OCI-LY7 (cell line): Measurements from ENCODE around the gene NEIL3. TPM values are rescaled to one million over a fixed set of nuclear protein-coding genes. Genes with fewer than 3 reads are reported as not detected.

ENCODE experiments used
- BruUV-seq: library from RNA; stranded (reverse); fragments of 400-500 nt; replicated peaks from 2 replicates; lab custom pipeline; 2021; lab: Mats Ljungman, UMichigan
- CTCF ChIA-PET: fragments of 300-600 bp; sonication (Branson Sonifier 250); formaldehyde crosslinking; loops from one replicate; lab custom pipeline; 2022; ENCODE audit warnings: antibody characterized with exemption; ENCODE audit not compliant: unreplicated experiment; lab: Charles Lee
- POLR2A ChIA-PET: fragments of 300-600 bp; sonication (Branson Sonifier 250); formaldehyde crosslinking; loops from one replicate; lab custom pipeline; 2022; ENCODE audit warnings: antibody characterized with exemption; lab: Charles Lee
- DNase-seq: peaks from one replicate; pipeline ENCODE4 v3.0.0-alpha.2; 2015; ENCODE audit warnings: low spot score
- H2AFZ ChIP-seq: fragments of 200-600 bp; sonication (generic), shearing (Covaris generic); 2 replicates; pipeline ENCODE4 v1.6.1; 2014; ENCODE audit warnings: mild to moderate bottlenecking, antibody characterized with exemption, low read length, moderate library complexity
- H3K27ac ChIP-seq: fragments of 200-600 bp; sonication (generic); 2 replicates; pipeline ENCODE4 v1.5.1; 2014; ENCODE audit warnings: mixed run types, low read depth, mild to moderate bottlenecking, moderate library complexity, low read length, inconsistent platforms; ENCODE audit not compliant: poor library complexity, severe bottlenecking
- H3K36me3 ChIP-seq: fragments of 200-600 bp; sonication (generic); 2 replicates; pipeline ENCODE4 v1.6.1; 2014; ENCODE audit warnings: mild to moderate bottlenecking, antibody characterized with exemption, low read length, moderate library complexity, mixed read lengths; ENCODE audit not compliant: insufficient read depth
- H3K4me1 ChIP-seq: fragments of 200-600 bp; sonication (generic); 2 replicates; pipeline ENCODE4 v1.5.1; 2014; ENCODE audit warnings: mild to moderate bottlenecking, low read length; ENCODE audit not compliant: insufficient read depth, poor library complexity, severe bottlenecking
- H3K4me2 ChIP-seq: fragments of 200-600 bp; sonication (generic); 2 replicates; pipeline ENCODE4 v1.6.1; 2014; ENCODE audit warnings: mild to moderate bottlenecking, low read length
- H3K4me3 ChIP-seq: fragments of 200-600 bp; sonication (generic); 2 replicates; pipeline ENCODE4 v1.5.1; 2014; ENCODE audit warnings: mild to moderate bottlenecking, low read depth, low read length; ENCODE audit not compliant: poor library complexity, severe bottlenecking
- H3K79me2 ChIP-seq: fragments of 200-600 bp; sonication (generic); 2 replicates; pipeline ENCODE4 v1.6.1; 2016; ENCODE audit warnings: low read depth, mild to moderate bottlenecking, low read length, moderate library complexity, mixed read lengths; ENCODE audit not compliant: insufficient read depth
- H3K9me2 ChIP-seq: fragments of 200-600 bp; sonication (generic); 2 replicates; pipeline ENCODE4 v1.6.1; 2016; ENCODE audit warnings: mild to moderate bottlenecking, low read length, mixed read lengths; ENCODE audit not compliant: insufficient read depth
- H3K9me3 ChIP-seq: fragments of 200-600 bp; sonication (generic); 2 replicates; pipeline ENCODE4 v1.6.1; 2014; ENCODE audit warnings: mild to moderate bottlenecking, mixed run types, low read length, mixed read lengths
- H4K20me1 ChIP-seq: fragments of 200-600 bp; sonication (generic); 2 replicates; pipeline ENCODE4 v1.6.1; 2014; ENCODE audit warnings: mild to moderate bottlenecking, antibody characterized with exemption, low read length, moderate library complexity, mixed read lengths; ENCODE audit not compliant: insufficient read depth
- CTCF ChIP-seq: fragments of 200-600 bp; sonication (generic); conservative IDR thresholded peaks from 2 replicates; pipeline ENCODE4 v1.5.1; 2014; ENCODE audit warnings: mild to moderate bottlenecking, antibody characterized with exemption, low read length, moderate library complexity, mixed read lengths
- EZH2phosphoT487 ChIP-seq: fragments of 200-600 bp; sonication (generic); IDR thresholded peaks from 2 replicates; pipeline ENCODE4 v1.6.1; 2018; ENCODE audit warnings: low read depth, borderline replicate concordance, mild to moderate bottlenecking, mixed run types, antibody characterized with exemption, low read length, moderate library complexity, mixed read lengths
- intact Hi-C: fragments of 100-400 bp; cut with micrococcal nuclease; formaldehyde crosslinking; loops from one replicate; pipeline ENCODE4 v1.10.0; 2022; ENCODE audit not compliant: unreplicated experiment
- total RNA-seq, 2 experiments: library from RNA; depleted of rRNA in 1 of 2; stranded (reverse); fragments of >200 nt in 1 of 2; shearing (Covaris generic) in 1 of 2; gene quantifications; 2 replicates each; pipeline ENCODE4 v1.2.3, GENCODE V29; 2014 to 2022

NEIL3 gene
- total RNA-seq, 2 experiments from 2014 or later = 19.1 to 22.9 TPM

GRCh38 chr4:177404342-177404741 lies 94.7 kb downstream of the NEIL3 start:
- TF ChIP-seq EZH2phosphoT487 (no peak), CTCF (no peak)
- no peaks in the 10 kb centered on the region for H3K36me3 ChIP-seq
- DNase-seq = no peak
- ChIA-PET POLR2A (interaction anchor here (0.7 to 1.5 kb wide), 3 partner anchors 12 to 29 kb away, joined by 3 to 4 read pairs (median 3); no protein-coding TSS in a partner anchor), CTCF (no interaction called here)
- no peaks in the 10 kb centered on the region for H3K9me2 ChIP-seq
- no peaks in the 10 kb centered on the region for H3K79me2 ChIP-seq
- no peak overlapping the region for H3K27ac ChIP-seq
- BruUV-seq = no TSS peak
- no peaks in the 10 kb centered on the region for H3K4me1 ChIP-seq
- H3K4me3 ChIP-seq = no peak overlapping the region
- H3K4me2 ChIP-seq = no peak overlapping the region
- intact Hi-C loops = no loop called here
- no peaks in the 10 kb centered on the region for H3K9me3 ChIP-seq
- H4K20me1 ChIP-seq = no peaks in the 10 kb centered on the region
- H2AFZ ChIP-seq = no peak overlapping the region

DNA sequence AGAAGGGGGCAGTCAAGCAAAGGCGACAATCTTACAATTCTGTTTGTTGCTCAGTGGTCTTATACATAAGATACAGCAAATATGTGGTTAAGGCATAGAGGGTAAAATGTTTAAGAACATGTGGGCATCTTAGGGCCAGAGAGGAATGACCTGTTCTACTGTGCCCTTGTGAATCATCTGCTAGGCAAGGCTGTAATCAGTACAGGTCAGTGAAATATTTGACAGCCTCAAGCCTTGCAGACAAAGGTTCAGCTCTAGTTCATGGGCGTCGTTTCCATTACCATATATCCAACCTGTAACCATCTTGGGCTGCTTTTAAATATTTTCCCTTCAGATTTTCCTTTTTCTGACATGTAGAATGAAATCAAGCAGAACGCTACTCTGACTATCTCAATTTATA lies 95.3 kb downstream of the NEIL3 start:
- Histone ChIP-seq H3K4me3 (no peak overlapping the region), H3K36me3 (no peaks in the 10 kb centered on the region), H3K9me3 (no peaks in the 10 kb centered on the region), H3K27ac (no peak overlapping the region), H3K79me2 (no peaks in the 10 kb centered on the region), H3K9me2 (no peaks in the 10 kb centered on the region), H3K4me2 (no peak overlapping the region), H4K20me1 (no peaks in the 10 kb centered on the region), H3K4me1 (no peaks in the 10 kb centered on the region), H2AFZ (no peak overlapping the region)
- no peak for DNase-seq
- ChIA-PET POLR2A (interaction anchor here (0.7 to 1.4 kb wide), 2 partner anchors 11 to 29 kb away, joined by 3 to 4 read pairs; no protein-coding TSS in a partner anchor), CTCF (no interaction called here)
- intact Hi-C loops = no loop called here
- no peak for TF ChIP-seq EZH2phosphoT487
- no peak for TF ChIP-seq CTCF
- BruUV-seq = no TSS peak

- CTCF ChIA-PET = no interaction called here
- Histone ChIP-seq H3K79me2 (no peaks in the 10 kb centered on the region), H3K4me1 (no peaks in the 10 kb centered on the region), H3K9me3 (no peaks in the 10 kb centered on the region), H3K4me3 (no peak overlapping the region), H3K36me3 (no peaks in the 10 kb centered on the region), H3K9me2 (no peaks in the 10 kb centered on the region), H3K27ac (no peak overlapping the region), H2AFZ (no peak overlapping the region), H4K20me1 (no peaks in the 10 kb centered on the region), H3K4me2 (no peak overlapping the region)
- BruUV-seq = no TSS peak
- POLR2A ChIA-PET = interaction anchor here (0.5 to 1.4 kb wide), 2 partner anchors 30 to 946 kb away, joined by 4 read pairs; no protein-coding TSS in a partner anchor
- DNase-seq = no peak
- intact Hi-C loops = no loop called here
- TF ChIP-seq CTCF (no peak), EZH2phosphoT487 (no peak)
Measured at GRCh38 chr4:177405508-177405907, 95.8 kb downstream of the NEIL3 start.
